HEK293 (cell line): ENCODE results near the gene SLC1A2.

Experiments used
- CTCF ChIA-PET: fragments of 350-600 bp; formaldehyde crosslinking; extraction: SDS; loops from one replicate; lab custom pipeline; 2021; ENCODE audit warnings: antibody characterized with exemption; lab: Yijun Ruan, JAX
- POLR2A ChIA-PET: fragments of 300-600 bp; formaldehyde crosslinking; extraction: SDS; loops from one replicate; lab custom pipeline; 2020; ENCODE audit warnings: antibody characterized with exemption, inconsistent platforms; lab: Yijun Ruan, JAX
- H3K27ac ChIP-seq: fragments of 200-500 bp; sonication (Bioruptor generic); 2 replicates; pipeline ENCODE4 v1.5.1; 2014; ENCODE audit warnings: low read depth, low read length, control low read depth, inconsistent platforms; ENCODE audit errors: extremely low read depth
- H3K36me3 ChIP-seq, 2 experiments: fragments of 200-500 bp in 1 of 2; sonication (Bioruptor generic) in 1 of 2; 1 replicate in 1 of 2; 2 replicates in 1 of 2; pipeline ENCODE4 v1.5.1; 2014 to 2017; ENCODE audit warnings: inconsistent platforms in 2 of 2, low read length in 2 of 2; ENCODE audit not compliant: control insufficient read depth in 2 of 2, insufficient read depth in 1 of 2
- H3K4me1 ChIP-seq: fragments of 200-500 bp; sonication (Bioruptor generic); 2 replicates; pipeline ENCODE4 v1.5.1; 2014; ENCODE audit warnings: mild to moderate bottlenecking, low read length, inconsistent platforms; ENCODE audit not compliant: control insufficient read depth, insufficient read depth
- H3K4me3 ChIP-seq: 2 replicates; pipeline ENCODE4 v1.5.1; 2011; ENCODE audit warnings: low read depth, mild to moderate bottlenecking, control low read depth, low read length, moderate library complexity
- H3K9me3 ChIP-seq: fragments of 200-500 bp; sonication (Bioruptor generic); 2 replicates; pipeline ENCODE4 v1.5.1; 2014; ENCODE audit warnings: low read depth, low read length, inconsistent platforms; ENCODE audit not compliant: control insufficient read depth, insufficient read depth
- BCL11B ChIP-seq: fragments of 450-650 bp; formaldehyde crosslinking; IDR thresholded peaks from 2 replicates; pipeline ENCODE4 v1.5.1; 2016; ENCODE audit warnings: low read depth, missing biosample characterization, missing genetic modification characterization
- EGR2 ChIP-seq: fragments of 450-650 bp; formaldehyde crosslinking; IDR thresholded peaks from 2 replicates; pipeline ENCODE4 v1.5.1; 2016; ENCODE audit warnings: low read depth, missing biosample characterization, missing genetic modification characterization
- GLIS2 ChIP-seq: fragments of 450-650 bp; formaldehyde crosslinking; IDR thresholded peaks from 2 replicates; pipeline ENCODE4 v1.5.1; 2016; ENCODE audit warnings: missing biosample characterization, missing genetic modification characterization
- KLF9 ChIP-seq: fragments of 450-650 bp; formaldehyde crosslinking; IDR thresholded peaks from 2 replicates; pipeline ENCODE4 v1.5.1; 2016; ENCODE audit warnings: missing biosample characterization, missing genetic modification characterization, low read depth
- PATZ1 ChIP-seq: fragments of 450-650 bp; formaldehyde crosslinking; IDR thresholded peaks from 2 replicates; pipeline ENCODE4 v1.5.1; 2016; ENCODE audit warnings: missing biosample characterization, missing genetic modification characterization
- SCRT1 ChIP-seq: fragments of 450-650 bp; formaldehyde crosslinking; IDR thresholded peaks from 2 replicates; pipeline ENCODE4 v1.5.1; 2016; ENCODE audit warnings: missing biosample characterization, missing genetic modification characterization, borderline replicate concordance
- ZBTB10 ChIP-seq: fragments of 450-650 bp; formaldehyde crosslinking; IDR thresholded peaks from 2 replicates; pipeline ENCODE4 v1.5.1; 2016; ENCODE audit warnings: missing biosample characterization, missing genetic modification characterization
- ZBTB49 ChIP-seq: fragments of 450-650 bp; formaldehyde crosslinking; IDR thresholded peaks from 2 replicates; pipeline ENCODE4 v1.5.1; 2016; ENCODE audit warnings: missing biosample characterization, missing genetic modification characterization, low read depth
- ZBTB7A ChIP-seq: fragments of 450-650 bp; formaldehyde crosslinking; IDR thresholded peaks from 2 replicates; pipeline ENCODE4 v1.5.1; 2016; ENCODE audit warnings: low read depth, missing biosample characterization, missing genetic modification characterization
- ZBTB8A ChIP-seq: fragments of 450-650 bp; formaldehyde crosslinking; IDR thresholded peaks from 2 replicates; pipeline ENCODE4 v1.5.1; 2016; ENCODE audit warnings: missing biosample characterization, missing genetic modification characterization
- ZEB2 ChIP-seq: fragments of 450-650 bp; formaldehyde crosslinking; IDR thresholded peaks from 2 replicates; pipeline ENCODE4 v1.5.1; 2016; ENCODE audit warnings: missing biosample characterization, missing genetic modification characterization
- ZFHX2 ChIP-seq: fragments of 450-650 bp; formaldehyde crosslinking; conservative IDR thresholded peaks from 2 replicates; pipeline ENCODE4 v1.5.1; 2016; ENCODE audit warnings: missing biosample characterization, missing genetic modification characterization
- ZNF132 ChIP-seq: fragments of 450-650 bp; formaldehyde crosslinking; IDR thresholded peaks from 2 replicates; pipeline ENCODE4 v1.5.1; 2017; ENCODE audit warnings: missing biosample characterization, missing genetic modification characterization, borderline replicate concordance
- ZNF221 ChIP-seq: fragments of 450-650 bp; formaldehyde crosslinking; IDR thresholded peaks from 2 replicates; pipeline ENCODE4 v1.5.1; 2017; ENCODE audit warnings: missing biosample characterization, missing genetic modification characterization, borderline replicate concordance
- ZNF26 ChIP-seq: fragments of 450-650 bp; formaldehyde crosslinking; IDR thresholded peaks from 2 replicates; pipeline ENCODE4 v1.5.1; 2016; ENCODE audit warnings: missing biosample characterization, missing genetic modification characterization
- ZNF335 ChIP-seq: fragments of 450-650 bp; formaldehyde crosslinking; conservative IDR thresholded peaks from 2 replicates; pipeline ENCODE4 v1.5.1; 2016; ENCODE audit warnings: missing biosample characterization, missing genetic modification characterization
- ZNF544 ChIP-seq: fragments of 450-650 bp; formaldehyde crosslinking; IDR thresholded peaks from 2 replicates; pipeline ENCODE4 v1.5.0; 2017; ENCODE audit warnings: missing biosample characterization, missing genetic modification characterization
- ZNF76 ChIP-seq: fragments of 450-650 bp; formaldehyde crosslinking; IDR thresholded peaks from 2 replicates; pipeline ENCODE4; 2016; ENCODE audit warnings: low read depth, missing biosample characterization, missing genetic modification characterization, borderline replicate concordance
- ZNF843 ChIP-seq: fragments of 450-650 bp; formaldehyde crosslinking; IDR thresholded peaks from 2 replicates; pipeline ENCODE4 v1.5.1; 2016; ENCODE audit warnings: missing biosample characterization, missing genetic modification characterization

The SLC1A2 gene

GRCh38 chr11:35420371-35420770 lies 1.0 kb upstream of the SLC1A2 start (continued):
- TF ChIP-seq ZBTB49 (no peak), ZNF843 (tag by site-specific recombination) (no peak), ZBTB7A (tag by site-specific recombination) (no peak), ZBTB8A (no peak), ZEB2 (tag by site-specific recombination) (no peak), ZNF132 (no peak)

GRCh38 chr11:35419830-35420333 lies 524 bp upstream of the SLC1A2 start:
- TF ChIP-seq ZFHX2 (tag by site-specific recombination) (peak; percentile 87), EGR2 (peak; percentile 75), KLF9 (tag by site-specific recombination) (0 out of 2 replicates have a peak, but pooled peaks have one; percentile 18), GLIS2 (peak; percentile 54), ZNF544 (tag by site-specific recombination) (no peak), ZNF26 (tag by site-specific recombination) (no peak), SCRT1 (tag by site-specific recombination) (no peak), ZNF221 (tag by site-specific recombination) (no peak), ZBTB7A (tag by site-specific recombination) (no peak), PATZ1 (tag by site-specific recombination) (0 out of 2 replicates have a peak, but pooled peaks have one; percentile 38), ZNF76 (tag by site-specific recombination) (0 out of 2 replicates have a peak, but pooled peaks have one; percentile 17), BCL11B (tag by site-specific recombination) (no peak), ZNF335 (tag by site-specific recombination) (peak; percentile 85), ZBTB10 (tag by site-specific recombination) (peak; percentile 62; the same call in 1 of the 2 replicates)
- Histone ChIP-seq H3K27ac (peak overlapping the region; percentile 31; the same call in 1 of the 2 replicates), H3K4me3 (peak overlapping the region; percentile 59), H3K4me1 (no peaks in the 10 kb centered on the region), H3K9me3 (no peaks in the 10 kb centered on the region), H3K36me3 (no peaks in the 10 kb centered on the region)
- ChIA-PET CTCF (interaction anchor here (0.6 to 1.2 kb wide), 3 partner anchors 80 to 962 kb away, joined by 3 to 5 read pairs (median 4); no protein-coding TSS in a partner anchor), POLR2A (interaction anchor here (0.7 kb wide), 1 partner anchor 210 kb away, joined by 4 read pairs; no protein-coding TSS in a partner anchor)
